ENCODE data around the gene BHLHE41.

DNA sequence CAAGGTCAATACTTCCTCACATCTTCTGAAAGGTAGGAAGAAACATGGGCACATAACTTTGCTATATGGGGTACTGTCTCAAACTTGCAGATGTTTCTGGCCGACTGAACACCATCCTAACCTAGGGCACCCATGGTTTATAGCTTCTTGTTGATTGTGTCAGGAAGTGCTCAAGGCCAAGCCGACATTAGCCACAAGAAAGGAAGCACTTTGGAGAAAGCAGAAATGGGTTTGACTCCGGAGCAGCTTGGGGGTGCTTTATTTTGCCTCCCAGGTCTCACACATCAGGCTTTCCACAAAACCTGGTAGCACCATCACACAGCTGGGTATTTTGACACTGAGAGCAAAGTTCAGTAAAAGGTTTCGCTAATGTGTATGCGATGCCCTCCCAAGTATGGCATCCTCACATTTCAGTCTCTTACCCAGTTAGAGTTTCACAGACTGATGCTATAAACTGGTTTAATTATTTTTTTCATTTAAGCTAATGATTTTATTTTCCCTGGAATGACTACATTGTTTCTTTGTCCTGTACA lies 25.2 kb upstream of the BHLHE41 start:
- TF ChIP-seq, protein P1, sequence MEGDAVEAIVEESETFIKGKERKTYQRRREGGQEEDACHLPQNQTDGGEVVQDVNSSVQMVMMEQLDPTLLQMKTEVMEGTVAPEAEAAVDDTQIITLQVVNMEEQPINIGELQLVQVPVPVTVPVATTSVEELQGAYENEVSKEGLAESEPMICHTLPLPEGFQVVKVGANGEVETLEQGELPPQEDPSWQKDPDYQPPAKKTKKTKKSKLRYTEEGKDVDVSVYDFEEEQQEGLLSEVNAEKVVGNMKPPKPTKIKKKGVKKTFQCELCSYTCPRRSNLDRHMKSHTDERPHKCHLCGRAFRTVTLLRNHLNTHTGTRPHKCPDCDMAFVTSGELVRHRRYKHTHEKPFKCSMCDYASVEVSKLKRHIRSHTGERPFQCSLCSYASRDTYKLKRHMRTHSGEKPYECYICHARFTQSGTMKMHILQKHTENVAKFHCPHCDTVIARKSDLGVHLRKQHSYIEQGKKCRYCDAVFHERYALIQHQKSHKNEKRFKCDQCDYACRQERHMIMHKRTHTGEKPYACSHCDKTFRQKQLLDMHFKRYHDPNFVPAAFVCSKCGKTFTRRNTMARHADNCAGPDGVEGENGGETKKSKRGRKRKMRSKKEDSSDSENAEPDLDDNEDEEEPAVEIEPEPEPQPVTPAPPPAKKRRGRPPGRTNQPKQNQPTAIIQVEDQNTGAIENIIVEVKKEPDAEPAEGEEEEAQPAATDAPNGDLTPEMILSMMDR (IDR thresholded peaks at IDR 0.05) = no peak
- TF ChIP-seq EZH2 (IDR thresholded peaks at IDR 0.05) = no peak
- no peak for TF ChIP-seq EZH2phosphoT487 (IDR thresholded peaks at IDR 0.05)
